Measurements from ENCODE around the gene CDC42BPG. TPM values are rescaled to one million over a fixed set of nuclear protein-coding genes. Genes with fewer than 3 reads are reported as not detected.

Gene CDC42BPG
- total and polyA plus RNA-seq, 10 of the 15 experiments (the other 5 are each of a cell fraction or from before 2014, with no cell fraction given) = 0.02 to 1.3 (median 0.09) TPM; not detected in 1

DNA sequence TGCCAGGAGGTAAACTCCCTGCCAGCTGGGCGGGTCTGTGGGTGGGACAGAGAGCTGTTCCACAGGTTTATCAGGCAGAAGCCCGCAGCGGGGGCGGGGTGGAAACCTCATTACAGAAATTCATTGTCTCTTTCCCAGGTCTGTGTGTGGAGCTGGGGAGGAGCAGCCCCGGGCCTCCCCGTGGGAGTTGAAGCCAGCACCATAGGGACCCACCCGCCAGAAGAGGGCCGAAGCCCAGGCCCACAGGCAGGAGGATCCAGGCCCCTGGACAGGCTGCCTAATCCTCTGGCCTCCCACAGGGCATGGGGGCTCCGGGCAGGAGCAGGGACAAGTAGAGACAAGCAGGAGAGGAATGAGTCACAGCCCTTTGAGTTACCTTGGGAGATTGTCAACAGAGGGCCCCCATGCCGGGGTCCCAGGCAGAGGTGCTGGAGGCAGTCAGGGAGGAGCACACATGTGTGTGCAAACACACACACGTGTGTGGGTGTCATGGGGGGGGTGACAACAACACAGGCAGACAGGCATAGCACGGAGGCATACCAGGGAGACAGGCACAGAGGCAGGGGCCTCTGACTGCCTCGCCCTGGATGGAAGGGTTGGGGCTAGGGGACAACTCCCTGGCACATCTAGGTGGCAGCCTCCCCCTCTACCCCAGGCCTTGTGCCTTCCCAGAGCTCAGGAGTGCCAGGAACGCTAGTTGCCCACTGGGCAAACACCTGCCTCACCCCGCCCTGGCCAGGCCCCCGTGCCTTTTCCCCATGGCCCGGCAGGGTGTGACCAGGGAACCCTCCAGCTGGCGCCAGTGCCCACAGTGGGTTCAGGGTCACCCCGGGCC is 1.4 kb downstream of the CDC42BPG start:
- H3K4me2 ChIP-seq (ENCODE audit: control insufficient read depth, insufficient read depth) = no peak overlapping the region
- CTCF ChIA-PET = interaction anchor here (0.7 to 28.8 kb wide), 5 partner anchors 20 to 154 kb away, joined by 3 to 1208 read pairs (median 3); partner anchors contain the start of gene EHD1
- POLR2A ChIA-PET = interaction anchor here (1.4 kb wide), 1 partner anchor 57 kb away, joined by 3 read pairs; no protein-coding TSS in a partner anchor

More for the DNA sequence above, 1.4 kb downstream of the CDC42BPG start:
- ChIA-PET SMC1A (ENCODE audit: uncharacterized antibody, unreplicated experiment) (interaction anchor here (0.6 to 1.5 kb wide), 3 partner anchors 36 to 486 kb away, joined by 3 to 5 read pairs (median 3); no protein-coding TSS in a partner anchor), RAD21 (ENCODE audit: unreplicated experiment) (interaction anchor here (12.9 kb wide), 1 partner anchor 21 kb away, joined by 316 read pairs; no protein-coding TSS in a partner anchor)
- H3K27ac ChIP-seq (ENCODE audit: control insufficient read depth, insufficient read depth) = no peak overlapping the region
- WGBS (ENCODE audit: insufficient coverage, insufficient replicate concordance, low lambda C conversion rate, missing lambda C conversion rate) = 60% methylated on average over 19 of the region's 19 CpGs
- no peaks in the 10 kb centered on the region for H3K9me3 ChIP-seq (replicated peaks; ENCODE audit: control insufficient read depth, insufficient read depth, low read length)
- H3K36me3 ChIP-seq (ENCODE audit: control insufficient read depth in 2 of 2, insufficient read depth in 2 of 2, low read length in 1 of 2) = no peaks in the 10 kb centered on the region
- H4K20me1 ChIP-seq (ENCODE audit: control insufficient read depth, insufficient read depth) = no peaks in the 10 kb centered on the region
- no peak overlapping the region for H2AFZ ChIP-seq (ENCODE audit: control insufficient read depth, low read depth, low read length)
- H3K27me3 ChIP-seq (replicated peaks in 1 of 2; ENCODE audit: control insufficient read depth in 2 of 2, insufficient read depth in 2 of 2, low read length in 1 of 2) = no peaks in the 10 kb centered on the region
- no peaks in the 10 kb centered on the region for H3K79me2 ChIP-seq (ENCODE audit: control insufficient read depth, insufficient read depth, low read length)
- DNase-seq (ENCODE audit: low read depth, low spot score) (no peak), FAIRE-seq (no peak), ATAC-seq (no peak)
- BruUV-seq (replicated peaks) = no TSS peak
- TF ChIP-seq SREBF1 (IDR thresholded peaks at IDR 0.05; ENCODE audit: low read length) = no peak
- TF ChIP-seq IKZF1 (conservative IDR thresholded peaks at IDR 0.05) = no peak
- no peak for TF ChIP-seq KAT2A (conservative IDR thresholded peaks at IDR 0.05; ENCODE audit: control insufficient read depth, low read depth, low read length)
- TF ChIP-seq, protein P1, sequence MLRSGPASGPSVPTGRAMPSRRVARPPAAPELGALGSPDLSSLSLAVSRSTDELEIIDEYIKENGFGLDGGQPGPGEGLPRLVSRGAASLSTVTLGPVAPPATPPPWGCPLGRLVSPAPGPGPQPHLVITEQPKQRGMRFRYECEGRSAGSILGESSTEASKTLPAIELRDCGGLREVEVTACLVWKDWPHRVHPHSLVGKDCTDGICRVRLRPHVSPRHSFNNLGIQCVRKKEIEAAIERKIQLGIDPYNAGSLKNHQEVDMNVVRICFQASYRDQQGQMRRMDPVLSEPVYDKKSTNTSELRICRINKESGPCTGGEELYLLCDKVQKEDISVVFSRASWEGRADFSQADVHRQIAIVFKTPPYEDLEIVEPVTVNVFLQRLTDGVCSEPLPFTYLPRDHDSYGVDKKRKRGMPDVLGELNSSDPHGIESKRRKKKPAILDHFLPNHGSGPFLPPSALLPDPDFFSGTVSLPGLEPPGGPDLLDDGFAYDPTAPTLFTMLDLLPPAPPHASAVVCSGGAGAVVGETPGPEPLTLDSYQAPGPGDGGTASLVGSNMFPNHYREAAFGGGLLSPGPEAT (IDR thresholded peaks at IDR 0.05; ENCODE audit: low read depth) = no peak
- no peak for TF ChIP-seq NFIC (IDR thresholded peaks at IDR 0.05; ENCODE audit: low read depth, low read length)
- TF ChIP-seq SMC3 (IDR thresholded peaks at IDR 0.05; ENCODE audit: borderline replicate concordance, low read length) = no peak
- TF ChIP-seq RFX5 (IDR thresholded peaks at IDR 0.05; ENCODE audit: low read depth, low read length) = no peak
- no peak for TF ChIP-seq YY1 (IDR thresholded peaks at IDR 0.05; ENCODE audit: low read depth, low read length)
- TF ChIP-seq, protein P2, sequence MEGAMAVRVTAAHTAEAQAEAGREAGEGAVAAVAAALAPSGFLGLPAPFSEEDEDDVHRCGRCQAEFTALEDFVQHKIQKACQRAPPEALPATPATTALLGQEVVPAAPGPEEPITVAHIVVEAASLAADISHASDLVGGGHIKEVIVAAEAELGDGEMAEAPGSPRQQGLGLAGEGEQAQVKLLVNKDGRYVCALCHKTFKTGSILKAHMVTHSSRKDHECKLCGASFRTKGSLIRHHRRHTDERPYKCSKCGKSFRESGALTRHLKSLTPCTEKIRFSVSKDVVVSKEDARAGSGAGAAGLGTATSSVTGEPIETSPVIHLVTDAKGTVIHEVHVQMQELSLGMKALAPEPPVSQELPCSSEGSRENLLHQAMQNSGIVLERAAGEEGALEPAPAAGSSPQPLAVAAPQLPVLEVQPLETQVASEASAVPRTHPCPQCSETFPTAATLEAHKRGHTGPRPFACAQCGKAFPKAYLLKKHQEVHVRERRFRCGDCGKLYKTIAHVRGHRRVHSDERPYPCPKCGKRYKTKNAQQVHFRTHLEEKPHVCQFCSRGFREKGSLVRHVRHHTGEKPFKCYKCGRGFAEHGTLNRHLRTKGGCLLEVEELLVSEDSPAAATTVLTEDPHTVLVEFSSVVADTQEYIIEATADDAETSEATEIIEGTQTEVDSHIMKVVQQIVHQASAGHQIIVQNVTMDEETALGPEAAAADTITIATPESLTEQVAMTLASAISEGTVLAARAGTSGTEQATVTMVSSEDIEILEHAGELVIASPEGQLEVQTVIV (IDR thresholded peaks at IDR 0.05; ENCODE audit: borderline replicate concordance, partially characterized antibody) = no peak
- TF ChIP-seq MXI1 (IDR thresholded peaks at IDR 0.05; ENCODE audit: low read depth, low read length) = no peak
- no peak for TF ChIP-seq LARP7 (IDR thresholded peaks at IDR 0.05)
- no peak for TF ChIP-seq ESRRA (IDR thresholded peaks at IDR 0.05; ENCODE audit: low read length)
- TF ChIP-seq, protein P3, sequence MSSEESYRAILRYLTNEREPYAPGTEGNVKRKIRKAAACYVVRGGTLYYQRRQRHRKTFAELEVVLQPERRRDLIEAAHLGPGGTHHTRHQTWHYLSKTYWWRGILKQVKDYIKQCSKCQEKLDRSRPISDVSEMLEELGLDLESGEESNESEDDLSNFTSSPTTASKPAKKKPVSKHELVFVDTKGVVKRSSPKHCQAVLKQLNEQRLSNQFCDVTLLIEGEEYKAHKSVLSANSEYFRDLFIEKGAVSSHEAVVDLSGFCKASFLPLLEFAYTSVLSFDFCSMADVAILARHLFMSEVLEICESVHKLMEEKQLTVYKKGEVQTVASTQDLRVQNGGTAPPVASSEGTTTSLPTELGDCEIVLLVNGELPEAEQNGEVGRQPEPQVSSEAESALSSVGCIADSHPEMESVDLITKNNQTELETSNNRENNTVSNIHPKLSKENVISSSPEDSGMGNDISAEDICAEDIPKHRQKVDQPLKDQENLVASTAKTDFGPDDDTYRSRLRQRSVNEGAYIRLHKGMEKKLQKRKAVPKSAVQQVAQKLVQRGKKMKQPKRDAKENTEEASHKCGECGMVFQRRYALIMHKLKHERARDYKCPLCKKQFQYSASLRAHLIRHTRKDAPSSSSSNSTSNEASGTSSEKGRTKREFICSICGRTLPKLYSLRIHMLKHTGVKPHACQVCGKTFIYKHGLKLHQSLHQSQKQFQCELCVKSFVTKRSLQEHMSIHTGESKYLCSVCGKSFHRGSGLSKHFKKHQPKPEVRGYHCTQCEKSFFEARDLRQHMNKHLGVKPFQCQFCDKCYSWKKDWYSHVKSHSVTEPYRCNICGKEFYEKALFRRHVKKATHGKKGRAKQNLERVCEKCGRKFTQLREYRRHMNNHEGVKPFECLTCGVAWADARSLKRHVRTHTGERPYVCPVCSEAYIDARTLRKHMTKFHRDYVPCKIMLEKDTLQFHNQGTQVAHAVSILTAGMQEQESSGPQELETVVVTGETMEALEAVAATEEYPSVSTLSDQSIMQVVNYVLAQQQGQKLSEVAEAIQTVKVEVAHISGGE (CRISPR knock-in tag; IDR thresholded peaks at IDR 0.05) = no peak
- no peak for TF ChIP-seq SMARCA5 (IDR thresholded peaks at IDR 0.05)
- no peak for TF ChIP-seq ZZZ3 (IDR thresholded peaks at IDR 0.05; ENCODE audit: control insufficient read depth, insufficient read length, low read depth)
- TF ChIP-seq YBX1 (IDR thresholded peaks at IDR 0.05) = no peak
- intact Hi-C loops (cut with micrococcal nuclease; ENCODE audit: unreplicated experiment) = loop anchor here (10.0 kb wide), 1 partner anchor 412 kb away; no protein-coding TSS in a partner anchor
- peaks cover 16% of the 10 kb centered on the region for H3K4me1 ChIP-seq (ENCODE audit: control insufficient read depth, insufficient read depth, low read length)
- in situ Hi-C loops (cut with MboI) = no loop called here
- H3K4me3 ChIP-seq = no peak overlapping the region
- H3K9ac ChIP-seq (ENCODE audit: control insufficient read depth, insufficient read depth, low read length) = no peak overlapping the region
